ENCODE data around the gene WDR93.

The WDR93 gene

GRCh38 chr15:89790206-89790605 is 99.6 kb downstream of the WDR93 start:
- DNase-seq (ENCODE audit: low read depth, low spot score): no peak

DNA sequence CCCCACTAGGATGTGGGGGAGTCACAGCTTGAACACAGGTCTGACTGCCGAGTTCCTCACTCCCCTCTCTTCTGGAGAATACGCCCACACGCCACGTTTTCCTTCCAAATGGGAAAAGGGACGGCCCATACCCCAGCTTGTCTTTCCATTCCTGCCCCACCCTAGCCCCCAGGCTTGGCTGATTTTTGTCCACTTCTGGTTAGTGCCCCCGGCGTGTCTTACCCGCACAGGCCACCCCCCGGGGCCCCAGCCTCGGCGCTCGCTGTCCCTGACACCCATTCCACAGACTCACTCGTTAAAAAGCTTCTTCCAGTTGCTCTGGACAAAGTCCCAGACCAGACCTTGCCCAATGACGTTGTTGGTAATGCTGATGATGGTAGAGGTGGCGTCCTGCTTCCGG is 100.0 kb downstream of the WDR93 start:
- DNase-seq (ENCODE audit: low read depth, low spot score): no peak

- no peak for DNase-seq (ENCODE audit: low read depth, low spot score)
Measured at GRCh38 chr15:89792106-89792805, 101.6 kb downstream of the WDR93 start.

Measured in iPS DF 19.7 (cell line).